Measurements from ENCODE around the gene IFT20.
A peak's percentile ranks its signal among the peaks of the same experiment; 100 is the strongest.

Gene IFT20

GRCh38 chr17:28335959-28336871 lies 943 bp upstream of the IFT20 start:
- peak overlapping the region; percentile 49; the same call in 1 of the 2 replicates for H2AFZ ChIP-seq (ENCODE audit: low read depth, low read length)
- H3K9me3 ChIP-seq (ENCODE audit: insufficient read depth, low read length), result no peaks in the 10 kb centered on the region
- peaks cover 21% of the 10 kb centered on the region for H3K79me2 ChIP-seq (ENCODE audit: low read length)
- H3K4me1 ChIP-seq (ENCODE audit: low read length), result peaks cover 15% of the 10 kb centered on the region
- H3K4me2 ChIP-seq (ENCODE audit: low read length), result peak overlapping the region; percentile 90
- H3K9ac ChIP-seq (ENCODE audit: low read length), result peak overlapping the region; percentile 80
- H3K4me3 ChIP-seq (ENCODE audit: low read length), result peak overlapping the region; percentile 82
- H3K27me3 ChIP-seq (ENCODE audit: low read depth, low read length), result no peaks in the 10 kb centered on the region
- no peaks in the 10 kb centered on the region for H4K20me1 ChIP-seq (ENCODE audit: insufficient read depth, low read length)
- TF ChIP-seq CTCF (IDR thresholded peaks at IDR 0.05; ENCODE audit: low read depth, low read length) (no peak), EZH2phosphoT487 (IDR thresholded peaks at IDR 0.05; ENCODE audit: low read depth) (no peak)
- peak overlapping the region; percentile 24; the same call in 1 of the 2 replicates for H3K27ac ChIP-seq (ENCODE audit: low read length)
- H3K36me3 ChIP-seq (replicated peaks; ENCODE audit: low read depth, low read length), result peaks cover 6% of the 10 kb centered on the region

GRCh38 chr17:28334666-28335200 lies 539 bp downstream of the IFT20 start:
- peak overlapping the region; percentile 97 for H3K4me2 ChIP-seq (ENCODE audit: low read length)
- peaks cover 2% of the 10 kb centered on the region for H3K36me3 ChIP-seq (replicated peaks; ENCODE audit: low read depth, low read length)
- no peaks in the 10 kb centered on the region for H4K20me1 ChIP-seq (ENCODE audit: insufficient read depth, low read length)
- H3K4me3 ChIP-seq (ENCODE audit: low read length), result peak overlapping the region; percentile 82
- peak overlapping the region; percentile 24; the same call in 1 of the 2 replicates for H2AFZ ChIP-seq (ENCODE audit: low read depth, low read length)
- H3K9me3 ChIP-seq (ENCODE audit: insufficient read depth, low read length), result no peaks in the 10 kb centered on the region
- H3K79me2 ChIP-seq (ENCODE audit: low read length), result peaks cover 21% of the 10 kb centered on the region
- TF ChIP-seq CTCF (IDR thresholded peaks at IDR 0.05; ENCODE audit: low read depth, low read length), result no peak
- TF ChIP-seq EZH2phosphoT487 (IDR thresholded peaks at IDR 0.05; ENCODE audit: low read depth), result no peak
- peak overlapping the region; percentile 53 for H3K9ac ChIP-seq (ENCODE audit: low read length)
- H3K27ac ChIP-seq (ENCODE audit: low read length), result no peak overlapping the region
- H3K4me1 ChIP-seq (ENCODE audit: low read length), result peaks cover 15% of the 10 kb centered on the region
- no peaks in the 10 kb centered on the region for H3K27me3 ChIP-seq (ENCODE audit: low read depth, low read length)

GRCh38 chr17:28334171-28334570 lies 1.1 kb downstream of the IFT20 start:
- peaks cover 24% of the 10 kb centered on the region for H3K79me2 ChIP-seq (ENCODE audit: low read length)
- peaks cover 15% of the 10 kb centered on the region for H3K4me1 ChIP-seq (ENCODE audit: low read length)
- TF ChIP-seq CTCF (IDR thresholded peaks at IDR 0.05; ENCODE audit: low read depth, low read length) (no peak), EZH2phosphoT487 (IDR thresholded peaks at IDR 0.05; ENCODE audit: low read depth) (no peak)
- H3K9me3 ChIP-seq (ENCODE audit: insufficient read depth, low read length), result no peaks in the 10 kb centered on the region
- no peaks in the 10 kb centered on the region for H4K20me1 ChIP-seq (ENCODE audit: insufficient read depth, low read length)
- no peak overlapping the region for H2AFZ ChIP-seq (ENCODE audit: low read depth, low read length)
- H3K4me3 ChIP-seq (ENCODE audit: low read length), result peak overlapping the region; percentile 82
- H3K36me3 ChIP-seq (replicated peaks; ENCODE audit: low read depth, low read length), result peaks cover 5% of the 10 kb centered on the region
- H3K27me3 ChIP-seq (ENCODE audit: low read depth, low read length), result no peaks in the 10 kb centered on the region
- peak overlapping the region; percentile 53 for H3K9ac ChIP-seq (ENCODE audit: low read length)
- H3K4me2 ChIP-seq (ENCODE audit: low read length), result peak overlapping the region; percentile 97
- no peak overlapping the region for H3K27ac ChIP-seq (ENCODE audit: low read length)

GRCh38 chr17:28333083-28333746 lies 2.1 kb downstream of the IFT20 start:
- Histone ChIP-seq H3K36me3 (replicated peaks; ENCODE audit: low read depth, low read length) (peaks cover 13% of the 10 kb centered on the region), H3K4me1 (ENCODE audit: low read length) (peaks cover 20% of the 10 kb centered on the region), H3K27me3 (ENCODE audit: low read depth, low read length) (no peaks in the 10 kb centered on the region), H3K9me3 (ENCODE audit: insufficient read depth, low read length) (no peaks in the 10 kb centered on the region), H3K4me3 (ENCODE audit: low read length) (no peak overlapping the region), H4K20me1 (ENCODE audit: insufficient read depth, low read length) (no peaks in the 10 kb centered on the region), H3K9ac (ENCODE audit: low read length) (no peak overlapping the region), H3K4me2 (ENCODE audit: low read length) (no peak overlapping the region), H3K27ac (ENCODE audit: low read length) (no peak overlapping the region), H3K79me2 (ENCODE audit: low read length) (peaks cover 32% of the 10 kb centered on the region), H2AFZ (ENCODE audit: low read depth, low read length) (no peak overlapping the region)
- TF ChIP-seq CTCF (IDR thresholded peaks at IDR 0.05; ENCODE audit: low read depth, low read length) (no peak), EZH2phosphoT487 (IDR thresholded peaks at IDR 0.05; ENCODE audit: low read depth) (no peak)
